GM10266 (cell line): ENCODE data around the gene ARMC2.
"Not testable (repeated sequence)": the region's sequence is repeated elsewhere in the genome, so short reads cannot be mapped to it uniquely, and the experiment has no call there.

Experiments
- DNase-seq: peaks from one replicate; pipeline ENCODE4 v3.0.0; 2012; ENCODE audit errors: extremely low spot score
- CTCF ChIP-seq: IDR thresholded peaks from 2 replicates; pipeline ENCODE4 v1.5.1; 2012; ENCODE audit warnings: mild to moderate bottlenecking, low read depth; ENCODE audit not compliant: control insufficient read depth, insufficient read depth; ENCODE audit errors: missing control alignments

The ARMC2 gene

DNA sequence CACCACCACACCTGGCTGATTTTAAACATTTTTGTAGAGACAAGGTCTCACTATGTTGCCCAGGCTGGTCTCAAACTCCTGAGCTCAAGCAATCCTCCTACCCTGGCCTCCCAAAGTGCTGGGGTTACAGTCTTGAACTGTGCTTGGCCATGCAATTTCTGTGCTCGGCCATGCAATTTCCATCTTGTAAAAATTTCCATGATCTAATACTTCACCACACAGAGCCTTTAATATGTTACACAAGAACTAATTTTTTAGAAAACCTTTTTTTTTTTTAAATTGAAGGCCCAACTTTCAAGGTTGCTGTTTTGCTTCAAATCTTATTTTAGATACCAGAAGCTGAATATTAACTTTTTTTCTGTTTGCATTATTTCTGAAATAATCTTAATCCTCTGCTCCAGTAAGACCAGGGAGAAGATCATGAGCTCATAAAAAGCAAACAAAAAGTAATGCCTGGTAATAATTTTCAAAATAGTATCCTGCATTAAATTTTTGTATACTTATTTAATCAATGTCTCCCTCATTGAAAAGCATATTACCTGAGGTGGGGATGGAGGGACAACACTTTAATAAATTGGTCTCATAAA, 38.1 kb upstream of the ARMC2 start:
- no peak for TF ChIP-seq CTCF

GRCh38 chr6:108811490-108811889, 36.7 kb upstream of the ARMC2 start:
- no peak for TF ChIP-seq CTCF
- no peak for DNase-seq

More for the DNA sequence above, 38.1 kb upstream of the ARMC2 start:
- DNase-seq, result no peak

DNA sequence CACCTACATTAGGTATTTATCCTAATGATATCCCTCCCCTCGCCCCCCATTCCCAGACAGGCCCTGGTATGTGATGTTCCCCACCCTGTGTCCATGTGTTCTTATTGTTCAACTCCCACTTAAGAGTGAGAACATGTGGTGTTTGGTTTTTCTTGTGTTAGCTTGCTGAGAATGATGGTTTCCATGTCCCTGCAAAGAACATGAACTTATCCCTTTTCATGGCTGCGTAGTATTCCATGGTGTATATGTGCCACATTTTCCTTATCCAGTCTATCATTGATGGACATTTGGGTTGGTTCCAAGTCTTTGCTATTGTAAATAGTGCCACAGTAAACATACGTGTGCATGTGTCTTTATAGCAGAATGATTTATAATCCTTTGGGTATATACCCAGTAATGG, 35.0 kb upstream of the ARMC2 start:
- not testable (repeated sequence) for DNase-seq

- not testable (repeated sequence) for DNase-seq
Measured at GRCh38 chr6:108817276-108817675, 30.9 kb upstream of the ARMC2 start.

- TF ChIP-seq CTCF, result no peak
- no peak for DNase-seq
Measured at GRCh38 chr6:108820006-108820405, 28.2 kb upstream of the ARMC2 start.

DNA sequence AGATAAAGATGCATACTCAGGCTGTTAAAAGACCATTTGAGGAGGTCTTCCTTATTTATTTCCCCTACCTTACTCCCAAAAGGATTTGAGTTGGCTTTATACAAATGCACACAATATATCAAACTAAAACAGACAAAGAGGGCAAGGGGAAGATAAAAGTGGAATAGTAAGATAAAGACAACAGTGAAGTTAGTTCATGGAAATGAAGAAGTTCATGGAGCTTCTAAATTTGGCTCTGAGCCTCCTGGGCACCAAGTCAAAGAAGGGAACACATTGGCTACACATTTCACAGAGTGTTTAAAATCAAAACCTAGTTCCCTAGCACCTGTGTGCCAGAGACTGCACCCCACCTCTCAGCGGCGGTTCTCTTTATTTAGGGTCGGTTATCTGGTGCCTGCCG, 25.8 kb upstream of the ARMC2 start:
- no peak for TF ChIP-seq CTCF

DNA sequence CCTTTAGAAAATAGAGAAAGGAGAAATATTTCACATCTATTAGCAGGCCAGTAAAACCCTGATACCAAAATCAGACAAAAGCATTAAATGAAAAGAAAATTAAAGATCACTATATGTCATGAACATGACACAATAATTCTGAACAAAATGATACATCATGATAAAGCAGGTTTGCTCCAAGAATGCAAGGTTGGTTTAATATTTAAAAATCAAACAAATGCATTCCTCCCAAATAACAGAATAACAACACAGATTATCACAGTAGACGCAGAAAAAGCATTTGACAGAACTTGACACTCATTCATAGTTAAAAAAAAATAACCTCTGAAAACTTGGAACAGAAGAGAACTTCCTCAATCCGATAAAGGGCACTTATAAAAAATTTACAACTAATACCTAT, 22.9 kb upstream of the ARMC2 start:
- DNase-seq, result no peak
- no peak for TF ChIP-seq CTCF

More for the DNA sequence above, 25.8 kb upstream of the ARMC2 start:
- DNase-seq, result no peak

DNA sequence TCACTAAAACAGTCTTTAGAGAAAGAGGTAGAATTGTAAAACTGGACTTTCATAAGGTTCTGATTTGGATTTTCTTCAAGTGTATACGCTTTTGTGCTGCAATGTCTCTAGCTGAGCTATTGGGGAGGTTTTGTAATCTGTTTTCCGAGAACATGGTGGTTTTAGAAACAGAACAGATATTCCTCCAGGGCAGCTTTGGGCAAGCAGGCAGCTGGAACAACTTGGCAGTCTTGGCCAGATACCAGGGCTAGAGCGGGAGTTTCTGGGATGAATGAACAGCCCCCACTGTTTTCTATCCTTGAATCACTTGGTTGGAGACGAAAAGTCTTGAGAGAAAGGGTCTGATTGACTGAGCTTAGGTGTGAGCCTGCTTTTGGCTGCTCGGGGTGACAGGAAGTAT, 17.1 kb upstream of the ARMC2 start:
- no peak for DNase-seq
- no peak for TF ChIP-seq CTCF
